A673 (cell line): ENCODE measurements around the gene PPIC. TPM values are rescaled to one million over a fixed set of nuclear protein-coding genes. Genes with fewer than 3 reads are reported as not detected.

ENCODE experiments used
- BruUV-seq: library from RNA; stranded (reverse); fragments of 400-500 nt; replicated peaks from 2 replicates; lab custom pipeline; 2021; lab: Mats Ljungman, UMichigan
- CTCF ChIA-PET: fragments of 300-600 bp; sonication (Branson Sonifier 250); formaldehyde crosslinking; loops from one replicate; lab custom pipeline; 2022; ENCODE audit warnings: antibody characterized with exemption; lab: Charles Lee
- POLR2A ChIA-PET: fragments of 300-600 bp; sonication (Branson Sonifier 250); formaldehyde crosslinking; loops from one replicate; lab custom pipeline; 2022; ENCODE audit warnings: antibody characterized with exemption; ENCODE audit not compliant: low non-redundant PET; lab: Charles Lee
- DNase-seq: peaks from one replicate; pipeline ENCODE4 v3.0.0-alpha.2; 2015; ENCODE audit warnings: low spot score
- H3K27ac ChIP-seq: fragments of 200-600 bp; sonication (generic); 2 replicates; pipeline ENCODE4 v1.5.1; 2016; ENCODE audit warnings: mixed run types, low read depth, mild to moderate bottlenecking, mixed read lengths, antibody characterized with exemption, low read length; ENCODE audit not compliant: poor library complexity, severe bottlenecking
- H3K27me3 ChIP-seq: fragments of 200-600 bp; sonication (generic); replicated peaks from 2 replicates; pipeline ENCODE4 v1.6.1; 2017; ENCODE audit warnings: mixed run types, low read depth, mild to moderate bottlenecking, mixed read lengths, antibody characterized with exemption, low read length; ENCODE audit not compliant: insufficient read depth, poor library complexity
- H3K36me3 ChIP-seq: fragments of 200-600 bp; sonication (generic); 2 replicates; pipeline ENCODE4 v1.6.1; 2016; ENCODE audit warnings: mixed run types, mild to moderate bottlenecking, mixed read lengths, antibody characterized with exemption, low read length; ENCODE audit not compliant: insufficient read depth, poor library complexity, severe bottlenecking
- H3K4me1 ChIP-seq: fragments of 200-600 bp; sonication (generic); 2 replicates; pipeline ENCODE4 v1.6.1; 2017; ENCODE audit warnings: mixed run types, mild to moderate bottlenecking, mixed read lengths, antibody characterized with exemption, low read length; ENCODE audit not compliant: insufficient read depth, poor library complexity, severe bottlenecking
- H3K4me3 ChIP-seq: fragments of 200-600 bp; sonication (generic); 2 replicates; pipeline ENCODE4 v1.5.1; 2016; ENCODE audit warnings: low read depth, mixed run types, mild to moderate bottlenecking, mixed read lengths, low read length; ENCODE audit not compliant: poor library complexity, severe bottlenecking
- H3K9me3 ChIP-seq: fragments of 200-600 bp; sonication (generic); 2 replicates; pipeline ENCODE4 v1.6.1; 2016; ENCODE audit warnings: mixed run types, low read depth, mild to moderate bottlenecking, mixed read lengths, antibody characterized with exemption, low read length; ENCODE audit not compliant: poor library complexity, severe bottlenecking
- CTCF ChIP-seq: fragments of 300-800, 200-600 bp; sonication (generic); conservative IDR thresholded peaks from 2 replicates; pipeline ENCODE4 v1.5.1; 2017; ENCODE audit warnings: low read depth, mild to moderate bottlenecking, antibody characterized with exemption, low read length, moderate library complexity, mixed read lengths
- EZH2 ChIP-seq: fragments of 200-600 bp; sonication (generic); IDR thresholded peaks from 2 replicates; pipeline ENCODE4 v1.6.1; 2017; ENCODE audit warnings: borderline replicate concordance, low read depth, mild to moderate bottlenecking, mixed read lengths, antibody characterized with exemption, low read length; ENCODE audit not compliant: poor library complexity, severe bottlenecking
- intact Hi-C: fragments of 100-400 bp; cut with micrococcal nuclease; formaldehyde crosslinking; loops from one replicate; pipeline ENCODE4 v1.10.0; 2022; ENCODE audit not compliant: unreplicated experiment
- total RNA-seq: library from RNA; stranded (reverse); gene quantifications from 2 replicates; pipeline ENCODE4 v1.2.3, GENCODE V29; 2021

PPIC gene
- total RNA-seq, 1 experiment from 2014 or later = not detected

- no TSS peak for BruUV-seq
- intact Hi-C loops = no loop called here
- H3K4me1 ChIP-seq = no peaks in the 10 kb centered on the region
- ChIA-PET CTCF (no interaction called here), POLR2A (no interaction called here)
- H3K9me3 ChIP-seq = no peaks in the 10 kb centered on the region
- H3K4me3 ChIP-seq = no peak overlapping the region
- DNase-seq = no peak
- H3K27ac ChIP-seq = no peak overlapping the region
- H3K27me3 ChIP-seq = peaks cover 97% of the 10 kb centered on the region
- TF ChIP-seq EZH2 = no peak
- TF ChIP-seq CTCF = no peak
- H3K36me3 ChIP-seq = no peaks in the 10 kb centered on the region
These were observed 46.8 kb upstream of the PPIC start for GRCh38 chr5:123083298-123083697.

GRCh38 chr5:123080215-123080614 lies 43.7 kb upstream of the PPIC start:
- no peak for DNase-seq
- Histone ChIP-seq H3K9me3 (no peaks in the 10 kb centered on the region), H3K4me3 (no peak overlapping the region), H3K4me1 (no peaks in the 10 kb centered on the region), H3K36me3 (no peaks in the 10 kb centered on the region), H3K27me3 (peaks cover 85% of the 10 kb centered on the region), H3K27ac (no peak overlapping the region)
- CTCF ChIA-PET = no interaction called here
- no TSS peak for BruUV-seq
- POLR2A ChIA-PET = no interaction called here
- TF ChIP-seq CTCF = no peak
- no peak for TF ChIP-seq EZH2
- intact Hi-C loops = no loop called here

GRCh38 chr5:123075521-123076163 lies 39.1 kb upstream of the PPIC start:
- DNase-seq = no peak
- intact Hi-C loops = no loop called here
- BruUV-seq = no TSS peak
- no peak overlapping the region for H3K27ac ChIP-seq
- H3K4me3 ChIP-seq = no peak overlapping the region
- POLR2A ChIA-PET = no interaction called here
- H3K9me3 ChIP-seq = no peaks in the 10 kb centered on the region
- peaks cover 65% of the 10 kb centered on the region for H3K27me3 ChIP-seq
- H3K36me3 ChIP-seq = no peaks in the 10 kb centered on the region
- TF ChIP-seq EZH2 (no peak), CTCF (no peak)
- no peaks in the 10 kb centered on the region for H3K4me1 ChIP-seq
- CTCF ChIA-PET = no interaction called here
